Astrocyte (in vitro differentiated cells and primary cell): ENCODE data around the gene TMEM30A. TPM values are rescaled to one million over a fixed set of nuclear protein-coding genes. Genes with fewer than 3 reads are reported as not detected.

Experiments
- DNase-seq: peaks from one replicate; pipeline ENCODE4 v3.0.0-alpha.2; 2010; ENCODE audit warnings: low read depth
- FAIRE-seq: peaks from 2 replicates; lab custom pipeline; 2011; peaks lifted over from hg19 to GRCh38; lab: Jason Lieb, UNC
- H2AFZ ChIP-seq: 2 replicates; pipeline ENCODE4 v1.6.0; 2012; ENCODE audit warnings: low read depth, low read length, inconsistent platforms
- H3K27ac ChIP-seq: 2 replicates; pipeline ENCODE4 v1.5.1; 2011; ENCODE audit warnings: low read depth, low read length, inconsistent platforms
- H3K27me3 ChIP-seq: 2 replicates; pipeline ENCODE4 v1.6.0; 2011; ENCODE audit warnings: low read length, inconsistent platforms; ENCODE audit not compliant: insufficient read depth
- H3K36me3 ChIP-seq: 2 replicates; pipeline ENCODE4 v1.5.1; 2011; ENCODE audit warnings: low read length, inconsistent platforms; ENCODE audit not compliant: insufficient read depth
- H3K4me1 ChIP-seq: 2 replicates; pipeline ENCODE4 v1.5.1; 2011; ENCODE audit warnings: low read length, inconsistent platforms; ENCODE audit not compliant: insufficient read depth
- H3K4me2 ChIP-seq: 2 replicates; pipeline ENCODE4 v1.6.0; 2012; ENCODE audit warnings: low read length, inconsistent platforms
- H3K4me3 ChIP-seq: 2 replicates; pipeline ENCODE4 v1.5.1; 2011; ENCODE audit warnings: low read depth, mild to moderate bottlenecking, low read length, inconsistent platforms; ENCODE audit not compliant: insufficient read depth
- H3K79me2 ChIP-seq: 2 replicates; pipeline ENCODE4 v1.6.0; 2012; ENCODE audit warnings: mild to moderate bottlenecking, low read length, inconsistent platforms; ENCODE audit not compliant: insufficient read depth
- H3K9ac ChIP-seq: 2 replicates; pipeline ENCODE4 v1.6.0; 2012; ENCODE audit warnings: mild to moderate bottlenecking, low read length, inconsistent platforms
- H3K9me3 ChIP-seq: 2 replicates; pipeline ENCODE4 v1.5.1; 2012; ENCODE audit warnings: low read depth, mild to moderate bottlenecking, low read length, inconsistent platforms; ENCODE audit not compliant: insufficient read depth
- H4K20me1 ChIP-seq: 2 replicates; pipeline ENCODE4 v1.6.0; 2012; ENCODE audit warnings: low read length, inconsistent platforms; ENCODE audit not compliant: insufficient read depth
- H3K27ac Mint-ChIP-seq: one replicate; pipeline ENCODE4 v1.8.0; 2021; ENCODE audit warnings: mild to moderate bottlenecking, mixed read lengths; ENCODE audit not compliant: unreplicated experiment
- H3K27me3 Mint-ChIP-seq: one replicate; pipeline ENCODE4 v1.8.0; 2021; ENCODE audit warnings: low read depth, mixed read lengths; ENCODE audit not compliant: unreplicated experiment
- H3K36me3 Mint-ChIP-seq: one replicate; pipeline ENCODE4 v1.8.0; 2021; ENCODE audit warnings: low read depth, mixed read lengths; ENCODE audit not compliant: unreplicated experiment
- H3K4me1 Mint-ChIP-seq: one replicate; pipeline ENCODE4 v1.8.0; 2021; ENCODE audit warnings: low read depth, mixed read lengths; ENCODE audit not compliant: unreplicated experiment
- H3K4me3 Mint-ChIP-seq: one replicate; pipeline ENCODE4 v1.8.0; 2021; ENCODE audit warnings: mild to moderate bottlenecking, moderate library complexity, mixed read lengths; ENCODE audit not compliant: unreplicated experiment
- H3K9me3 Mint-ChIP-seq: one replicate; pipeline ENCODE4 v1.8.0; 2021; ENCODE audit warnings: mild to moderate bottlenecking, mixed read lengths; ENCODE audit not compliant: unreplicated experiment
- EZH2 ChIP-seq: IDR thresholded peaks from 2 replicates; pipeline ENCODE4 v1.6.1; 2012; ENCODE audit warnings: mild to moderate bottlenecking, low read length, inconsistent platforms; ENCODE audit not compliant: insufficient read depth
- total RNA-seq: library from RNA; stranded (reverse); gene quantifications from 2 replicates; pipeline ENCODE4 v1.2.1, GENCODE V29; 2021
- TF ChIP-seq, protein P1 (sequence below): IDR thresholded peaks from 2 replicates; pipeline ENCODE4 v1.5.1; 2011; ENCODE audit warnings: low read depth, mild to moderate bottlenecking, inconsistent platforms, low read length, moderate library complexity; ENCODE audit not compliant: insufficient read depth

Gene TMEM30A
- total RNA-seq, 1 donor from 2014 or later = 166 TPM

- Histone ChIP-seq H3K27me3 (no peaks in the 10 kb centered on the region), H4K20me1 (peaks cover 40% of the 10 kb centered on the region), H3K9ac (no peak overlapping the region), H3K4me3 (no peak overlapping the region), H3K36me3 (peaks cover 21% of the 10 kb centered on the region), H3K79me2 (peaks cover 65% of the 10 kb centered on the region), H2AFZ (no peak overlapping the region), H3K4me2 (no peak overlapping the region), H3K9me3 (no peaks in the 10 kb centered on the region), H3K4me1 (no peaks in the 10 kb centered on the region), H3K27ac (no peak overlapping the region)
- no peak overlapping the region for H3K27ac Mint-ChIP-seq
- H3K36me3 Mint-ChIP-seq = peaks cover 2% of the 10 kb centered on the region
- TF ChIP-seq, protein P1, sequence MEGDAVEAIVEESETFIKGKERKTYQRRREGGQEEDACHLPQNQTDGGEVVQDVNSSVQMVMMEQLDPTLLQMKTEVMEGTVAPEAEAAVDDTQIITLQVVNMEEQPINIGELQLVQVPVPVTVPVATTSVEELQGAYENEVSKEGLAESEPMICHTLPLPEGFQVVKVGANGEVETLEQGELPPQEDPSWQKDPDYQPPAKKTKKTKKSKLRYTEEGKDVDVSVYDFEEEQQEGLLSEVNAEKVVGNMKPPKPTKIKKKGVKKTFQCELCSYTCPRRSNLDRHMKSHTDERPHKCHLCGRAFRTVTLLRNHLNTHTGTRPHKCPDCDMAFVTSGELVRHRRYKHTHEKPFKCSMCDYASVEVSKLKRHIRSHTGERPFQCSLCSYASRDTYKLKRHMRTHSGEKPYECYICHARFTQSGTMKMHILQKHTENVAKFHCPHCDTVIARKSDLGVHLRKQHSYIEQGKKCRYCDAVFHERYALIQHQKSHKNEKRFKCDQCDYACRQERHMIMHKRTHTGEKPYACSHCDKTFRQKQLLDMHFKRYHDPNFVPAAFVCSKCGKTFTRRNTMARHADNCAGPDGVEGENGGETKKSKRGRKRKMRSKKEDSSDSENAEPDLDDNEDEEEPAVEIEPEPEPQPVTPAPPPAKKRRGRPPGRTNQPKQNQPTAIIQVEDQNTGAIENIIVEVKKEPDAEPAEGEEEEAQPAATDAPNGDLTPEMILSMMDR = no peak
- no peak for TF ChIP-seq EZH2
- H3K27me3 Mint-ChIP-seq = no peaks in the 10 kb centered on the region
- FAIRE-seq = no peak
- no peaks in the 10 kb centered on the region for H3K9me3 Mint-ChIP-seq
- peaks cover 15% of the 10 kb centered on the region for H3K4me1 Mint-ChIP-seq
- DNase-seq = no peak
- no peak overlapping the region for H3K4me3 Mint-ChIP-seq
Measured at GRCh38 chr6:75263401-75263750, 21.2 kb downstream of the TMEM30A start.

GRCh38 chr6:75262716-75263400 is 21.7 kb downstream of the TMEM30A start:
- no peak overlapping the region for H3K9ac ChIP-seq
- peaks cover 36% of the 10 kb centered on the region for H4K20me1 ChIP-seq
- Mint-ChIP-seq H3K36me3 (no peaks in the 10 kb centered on the region), H3K9me3 (no peaks in the 10 kb centered on the region), H3K27ac (no peak overlapping the region), H3K4me1 (peaks cover 10% of the 10 kb centered on the region), H3K27me3 (no peaks in the 10 kb centered on the region), H3K4me3 (no peak overlapping the region)
- H3K4me2 ChIP-seq = no peak overlapping the region
- no peaks in the 10 kb centered on the region for H3K9me3 ChIP-seq
- peaks cover 24% of the 10 kb centered on the region for H3K36me3 ChIP-seq
- no peak overlapping the region for H2AFZ ChIP-seq
- FAIRE-seq = no peak
- H3K79me2 ChIP-seq = peaks cover 59% of the 10 kb centered on the region
- no peaks in the 10 kb centered on the region for H3K4me1 ChIP-seq
- DNase-seq = no peak
- H3K4me3 ChIP-seq = no peak overlapping the region
- H3K27me3 ChIP-seq = no peaks in the 10 kb centered on the region
- no peak overlapping the region for H3K27ac ChIP-seq
- TF ChIP-seq EZH2 = no peak
- TF ChIP-seq, protein P1 = no peak

GRCh38 chr6:75261299-75261698 is 23.3 kb downstream of the TMEM30A start:
- DNase-seq (no peak), FAIRE-seq (no peak)
- Histone ChIP-seq H4K20me1 (peaks cover 37% of the 10 kb centered on the region), H3K4me1 (no peaks in the 10 kb centered on the region), H3K4me3 (no peak overlapping the region), H3K79me2 (peaks cover 44% of the 10 kb centered on the region), H3K9ac (no peak overlapping the region), H3K27me3 (no peaks in the 10 kb centered on the region), H3K4me2 (no peak overlapping the region), H3K27ac (no peak overlapping the region), H2AFZ (no peak overlapping the region), H3K36me3 (peaks cover 30% of the 10 kb centered on the region), H3K9me3 (no peaks in the 10 kb centered on the region)
- no peaks in the 10 kb centered on the region for H3K27me3 Mint-ChIP-seq
- no peaks in the 10 kb centered on the region for H3K9me3 Mint-ChIP-seq
- no peak overlapping the region for H3K4me3 Mint-ChIP-seq
- no peak overlapping the region for H3K27ac Mint-ChIP-seq
- H3K36me3 Mint-ChIP-seq = no peaks in the 10 kb centered on the region
- peaks cover 4% of the 10 kb centered on the region for H3K4me1 Mint-ChIP-seq
- TF ChIP-seq, protein P1 = no peak
- TF ChIP-seq EZH2 = no peak
